ENCODE measurements around the gene ATP6V0A1.
"Not testable (repeated sequence)": the region's sequence is repeated elsewhere in the genome, so short reads cannot be mapped to it uniquely, and the experiment has no call there.

DNA sequence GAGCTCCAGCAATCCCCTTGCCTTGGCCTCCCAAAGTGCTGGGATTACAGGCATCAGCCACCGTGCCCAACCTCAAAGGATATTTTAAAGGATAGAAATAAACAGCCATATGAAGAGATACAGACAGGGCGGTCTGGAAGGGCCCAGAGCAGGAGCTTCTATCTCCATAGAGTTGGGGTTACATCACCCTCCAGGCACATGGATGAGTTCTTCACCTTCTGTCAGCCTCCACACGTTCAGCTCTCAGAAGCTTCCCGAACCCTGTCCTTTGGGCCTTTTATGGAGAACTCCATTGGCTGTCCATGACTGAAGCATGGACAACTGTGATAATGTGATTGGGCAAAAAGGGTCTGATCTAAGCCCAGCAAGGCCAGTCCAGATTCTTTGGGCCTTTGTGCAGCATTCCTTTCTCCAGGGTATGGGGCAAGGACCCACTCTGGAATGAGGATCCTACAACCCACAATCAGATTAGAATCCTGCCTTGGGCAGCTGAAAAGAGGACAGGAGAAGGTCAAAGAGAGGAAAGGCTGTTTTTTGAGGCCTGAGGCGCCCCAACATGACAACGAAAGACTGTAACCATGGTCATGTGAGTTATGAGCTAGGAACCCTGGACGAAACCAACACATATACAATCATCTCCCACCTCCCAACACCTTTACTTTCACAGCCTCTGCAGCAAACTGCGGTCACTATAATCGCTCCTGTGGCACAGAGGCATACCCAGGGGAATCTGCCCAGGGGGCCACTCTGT is 87.3 kb downstream of the ATP6V0A1 start:
- TF ChIP-seq CTCF (IDR thresholded peaks at IDR 0.05; ENCODE audit: insufficient read depth, low read depth, low read length); EZH2 (IDR thresholded peaks at IDR 0.05; ENCODE audit: insufficient read depth, low read length): not testable (repeated sequence)
